HG02623 (cell line): ENCODE results near the gene PIH1D1.

Experiments used
- ATAC-seq: cut with Tn5 transposase; IDR thresholded peaks from one replicate; pipeline ENCODE4 v1.9.1; 2021; ENCODE audit warnings: moderate library complexity; ENCODE audit not compliant: unreplicated experiment

Gene PIH1D1

GRCh38 chr19:49421039-49421877 lies 30.4 kb downstream of the PIH1D1 start:
- no peak for ATAC-seq

GRCh38 chr19:49420227-49420626 lies 31.4 kb downstream of the PIH1D1 start:
- ATAC-seq: no peak

- ATAC-seq: no peak
Observed at GRCh38 chr19:49419173-49419572, 32.4 kb downstream of the PIH1D1 start.

GRCh38 chr19:49418511-49418910 lies 33.1 kb downstream of the PIH1D1 start:
- ATAC-seq: no peak

GRCh38 chr19:49417088-49417487 lies 34.5 kb downstream of the PIH1D1 start:
- no peak for ATAC-seq

GRCh38 chr19:49415810-49416200 lies 35.8 kb downstream of the PIH1D1 start:
- ATAC-seq: no peak

- ATAC-seq: no peak
Observed at GRCh38 chr19:49415102-49415809, 36.4 kb downstream of the PIH1D1 start.

GRCh38 chr19:49414256-49414655 lies 37.4 kb downstream of the PIH1D1 start:
- ATAC-seq: no peak

- ATAC-seq: no peak
Observed at GRCh38 chr19:49413348-49413747, 38.3 kb downstream of the PIH1D1 start.

GRCh38 chr19:49411681-49412326 lies 39.8 kb downstream of the PIH1D1 start:
- ATAC-seq: no peak

- no peak for ATAC-seq
Observed at GRCh38 chr19:49409441-49410029, 42.1 kb downstream of the PIH1D1 start.

GRCh38 chr19:49408816-49409440 lies 42.7 kb downstream of the PIH1D1 start:
- ATAC-seq: no peak

GRCh38 chr19:49407482-49408015 lies 44.1 kb downstream of the PIH1D1 start:
- ATAC-seq: no peak

- no peak for ATAC-seq
Observed at GRCh38 chr19:49407079-49407478, 44.5 kb downstream of the PIH1D1 start.

GRCh38 chr19:49403404-49404187 lies 48.0 kb downstream of the PIH1D1 start:
- no peak for ATAC-seq

- no peak for ATAC-seq
Observed at GRCh38 chr19:49400029-49400428, 51.6 kb downstream of the PIH1D1 start.

- no peak for ATAC-seq
Observed at GRCh38 chr19:49398931-49399330, 52.7 kb downstream of the PIH1D1 start.

- ATAC-seq: no peak
Observed at GRCh38 chr19:49398001-49398615, 53.5 kb downstream of the PIH1D1 start.

- ATAC-seq: no peak
Observed at GRCh38 chr19:49396738-49397505, 54.7 kb downstream of the PIH1D1 start.
